ENCODE results near the gene RAB26. TPM values are rescaled to one million over a fixed set of nuclear protein-coding genes. Genes with fewer than 3 reads are reported as not detected.
"Not testable (repeated sequence)": the region's sequence is repeated elsewhere in the genome, so short reads cannot be mapped to it uniquely, and the experiment has no call there.

The RAB26 gene
- total RNA-seq, 1 donor = 0.27 TPM

DNA sequence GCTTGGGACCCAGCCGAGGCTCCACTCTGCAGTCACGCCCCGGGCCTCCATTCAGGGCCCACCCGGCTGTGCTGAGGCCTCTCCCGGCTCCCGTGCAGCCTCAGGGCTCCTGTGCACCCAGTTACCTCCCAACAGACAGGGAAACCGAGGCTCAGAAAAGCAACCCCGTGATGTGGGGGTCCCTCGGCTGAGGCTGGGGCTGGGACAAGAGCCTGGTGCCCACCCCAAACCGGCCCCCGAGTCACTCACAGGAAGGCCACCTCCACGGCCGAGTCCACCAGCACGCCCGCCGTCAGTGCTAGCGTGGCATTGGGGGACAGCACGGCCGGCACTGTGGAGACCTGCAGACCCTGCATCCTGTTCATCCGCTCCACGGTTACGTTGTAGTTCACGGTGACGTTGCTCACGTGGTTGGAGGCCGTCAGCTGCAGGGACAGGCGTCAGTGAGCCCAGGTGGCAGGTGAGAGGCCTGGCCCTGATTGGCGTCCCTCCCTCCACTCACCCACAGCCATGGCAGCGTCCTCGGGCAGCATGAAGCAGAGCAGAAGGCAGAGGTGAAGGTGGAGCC lies 35.8 kb upstream of the RAB26 start:
- DNase-seq (ENCODE audit: low read depth); H3K4me3 ChIP-seq (ENCODE audit: low read depth, low read length): not testable (repeated sequence)

DNA sequence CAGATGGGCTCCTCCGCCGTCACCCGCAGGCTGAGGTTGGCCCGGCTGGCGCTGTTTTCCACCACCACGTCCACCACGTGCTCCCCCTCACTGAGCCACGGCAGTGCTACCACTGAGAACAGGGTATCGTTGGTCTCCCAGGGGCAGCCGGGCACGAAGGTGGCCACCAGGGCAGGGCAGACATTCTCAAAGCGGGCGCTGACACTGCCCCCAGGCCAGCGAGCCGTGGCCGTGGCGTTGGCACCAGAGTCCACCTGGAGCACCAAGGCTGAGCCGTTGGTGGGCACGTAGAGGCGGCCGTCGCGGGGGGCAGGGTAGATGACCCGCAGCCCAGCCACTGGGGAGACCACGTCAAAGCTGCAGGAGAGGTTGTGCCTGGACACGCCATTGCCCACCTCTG lies 34.2 kb upstream of the RAB26 start:
- DNase-seq (ENCODE audit: low read depth); H3K4me3 ChIP-seq (ENCODE audit: low read depth, low read length): not testable (repeated sequence)

DNA sequence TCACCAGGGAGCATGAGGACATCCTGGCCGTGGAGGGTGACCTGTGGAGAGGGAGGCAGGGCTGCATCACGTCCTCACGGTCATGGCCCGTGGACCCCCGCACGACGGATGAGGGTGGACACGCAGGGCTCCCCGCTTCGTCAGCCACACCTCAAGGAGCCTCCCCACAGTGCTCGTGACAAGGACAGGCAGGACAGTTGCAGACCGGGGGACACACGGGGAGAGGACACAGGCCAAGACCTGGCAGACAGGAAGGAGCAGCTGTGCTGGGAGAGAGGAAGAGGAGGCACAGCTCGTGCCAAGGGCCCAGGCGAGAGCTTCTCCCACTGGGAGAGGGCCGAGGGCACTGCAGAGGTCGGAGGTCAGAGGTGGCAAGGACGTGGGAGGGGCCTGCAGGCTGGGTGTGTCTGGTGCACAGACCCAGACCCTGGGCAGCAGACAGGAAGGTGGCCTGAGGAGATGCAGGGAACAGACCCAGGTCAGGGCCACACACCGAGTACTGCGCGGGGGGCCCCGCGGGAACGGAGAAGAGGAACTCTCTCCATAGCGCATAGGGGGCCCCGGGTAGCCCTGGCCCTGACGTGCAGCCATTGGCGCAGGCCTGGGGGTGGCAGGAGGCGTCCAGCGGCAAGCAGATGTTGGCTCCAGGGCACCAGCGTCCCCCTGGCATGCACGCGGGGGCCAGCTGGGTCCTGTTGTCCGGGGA lies 33.4 kb upstream of the RAB26 start:
- H3K4me3 ChIP-seq (ENCODE audit: low read depth, low read length); DNase-seq (ENCODE audit: low read depth): not testable (repeated sequence)

DNA sequence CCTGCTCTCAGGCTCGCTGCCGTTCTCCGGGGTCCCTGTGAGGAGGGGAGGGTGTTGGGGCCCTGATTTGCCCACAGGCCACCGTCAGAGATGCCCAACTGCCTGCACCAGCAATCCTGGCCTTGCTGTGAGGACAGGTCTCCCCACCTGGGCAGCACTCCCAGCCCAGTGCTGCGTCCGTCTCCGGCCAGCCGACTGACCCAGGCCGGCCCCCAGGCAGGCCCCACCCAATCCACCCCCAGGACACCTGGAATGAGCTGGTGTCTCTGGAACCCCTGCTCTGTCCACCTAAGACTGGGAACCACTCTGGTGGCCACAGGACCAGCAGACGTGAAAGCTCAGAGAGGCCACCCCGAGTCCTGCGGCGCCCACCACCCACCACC lies 32.8 kb upstream of the RAB26 start:
- no peak overlapping the region for H3K4me3 ChIP-seq (ENCODE audit: low read depth, low read length)
- TF ChIP-seq, protein P1, sequence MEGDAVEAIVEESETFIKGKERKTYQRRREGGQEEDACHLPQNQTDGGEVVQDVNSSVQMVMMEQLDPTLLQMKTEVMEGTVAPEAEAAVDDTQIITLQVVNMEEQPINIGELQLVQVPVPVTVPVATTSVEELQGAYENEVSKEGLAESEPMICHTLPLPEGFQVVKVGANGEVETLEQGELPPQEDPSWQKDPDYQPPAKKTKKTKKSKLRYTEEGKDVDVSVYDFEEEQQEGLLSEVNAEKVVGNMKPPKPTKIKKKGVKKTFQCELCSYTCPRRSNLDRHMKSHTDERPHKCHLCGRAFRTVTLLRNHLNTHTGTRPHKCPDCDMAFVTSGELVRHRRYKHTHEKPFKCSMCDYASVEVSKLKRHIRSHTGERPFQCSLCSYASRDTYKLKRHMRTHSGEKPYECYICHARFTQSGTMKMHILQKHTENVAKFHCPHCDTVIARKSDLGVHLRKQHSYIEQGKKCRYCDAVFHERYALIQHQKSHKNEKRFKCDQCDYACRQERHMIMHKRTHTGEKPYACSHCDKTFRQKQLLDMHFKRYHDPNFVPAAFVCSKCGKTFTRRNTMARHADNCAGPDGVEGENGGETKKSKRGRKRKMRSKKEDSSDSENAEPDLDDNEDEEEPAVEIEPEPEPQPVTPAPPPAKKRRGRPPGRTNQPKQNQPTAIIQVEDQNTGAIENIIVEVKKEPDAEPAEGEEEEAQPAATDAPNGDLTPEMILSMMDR (IDR thresholded peaks at IDR 0.05; ENCODE audit: insufficient read depth, low read length) = no peak
- no peak for DNase-seq (ENCODE audit: low read depth)

DNA sequence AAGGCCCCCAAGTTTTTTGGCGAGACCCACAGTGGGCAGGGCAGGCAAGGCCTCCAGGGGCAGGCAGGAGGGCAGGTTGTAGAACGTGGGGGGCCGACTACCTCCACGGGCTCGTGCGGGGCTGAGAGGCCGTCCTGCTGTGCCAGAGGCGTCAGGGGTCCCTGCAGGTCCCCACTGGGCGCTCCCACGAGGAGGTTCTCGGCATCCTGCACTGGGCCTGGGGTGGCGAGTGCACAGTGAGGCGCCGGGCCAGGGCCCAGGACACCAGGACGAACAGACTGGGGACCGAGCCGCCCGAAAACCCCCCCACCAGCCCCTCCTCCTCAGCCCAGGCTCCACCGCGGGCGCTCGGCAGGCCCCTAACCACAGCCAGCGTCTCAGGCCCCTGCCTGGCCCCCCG lies 32.0 kb upstream of the RAB26 start:
- H3K4me3 ChIP-seq (ENCODE audit: low read depth, low read length); DNase-seq (ENCODE audit: low read depth): not testable (repeated sequence)

DNA sequence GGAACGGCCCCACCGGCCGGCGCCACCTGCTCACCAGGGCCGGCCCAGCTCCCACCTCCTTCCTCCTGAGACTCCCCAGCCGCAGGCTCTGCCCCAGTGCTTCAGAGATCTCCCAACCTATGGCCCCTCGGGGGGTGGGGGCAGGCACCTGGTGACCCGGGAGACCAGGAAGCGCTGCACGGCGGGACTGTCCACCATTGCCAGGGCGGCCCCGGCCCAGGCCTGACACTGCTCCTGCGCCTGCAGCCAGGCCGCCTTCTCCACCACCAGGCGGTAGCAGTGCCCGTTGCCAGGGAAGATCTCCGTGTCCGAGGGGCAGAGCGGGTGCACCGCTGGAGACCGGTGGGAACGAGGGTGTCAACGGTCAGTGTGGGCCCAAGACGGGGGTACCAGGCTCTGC lies 31.1 kb upstream of the RAB26 start:
- not testable (repeated sequence) for DNase-seq (ENCODE audit: low read depth); H3K4me3 ChIP-seq (ENCODE audit: low read depth, low read length)

DNA sequence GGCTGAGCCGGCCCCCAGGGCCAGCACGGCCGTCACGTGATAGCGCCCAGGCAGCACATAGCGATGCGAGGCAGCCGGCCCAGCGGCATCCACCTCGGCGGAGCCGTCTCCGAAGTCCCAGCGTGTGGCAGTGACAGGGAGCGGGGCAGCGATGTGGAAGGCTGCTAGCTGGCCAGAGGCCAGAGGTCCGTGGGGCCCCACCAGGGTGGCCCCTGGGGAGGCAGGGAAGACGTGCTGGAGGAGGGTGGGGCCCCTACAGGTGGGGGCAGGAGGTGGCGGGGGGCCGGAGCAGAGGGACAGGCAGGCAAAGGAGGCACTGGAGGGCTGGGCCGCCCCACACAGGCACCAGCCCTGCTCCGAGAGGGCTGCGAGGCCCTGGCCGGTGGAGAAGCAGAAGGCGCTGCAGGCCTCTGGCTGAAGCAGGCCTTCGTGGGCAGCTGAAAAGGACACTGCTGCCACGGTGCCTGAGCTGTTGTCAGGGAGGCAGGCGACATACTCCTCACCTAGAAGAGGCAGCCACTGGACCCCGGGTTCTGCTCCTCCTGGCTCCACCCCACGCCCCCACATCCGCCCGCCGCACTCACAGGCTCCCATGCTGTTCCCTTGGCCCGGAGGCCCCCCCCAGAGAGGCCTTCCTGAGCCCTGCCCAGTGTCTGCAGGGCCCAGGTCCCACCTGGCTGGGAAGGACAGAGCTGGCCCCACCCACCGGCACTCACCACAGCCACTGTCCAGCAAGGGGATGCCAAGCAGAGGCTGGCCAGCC lies 30.3 kb upstream of the RAB26 start:
- DNase-seq (ENCODE audit: low read depth); H3K4me3 ChIP-seq (ENCODE audit: low read depth, low read length): not testable (repeated sequence)

DNA sequence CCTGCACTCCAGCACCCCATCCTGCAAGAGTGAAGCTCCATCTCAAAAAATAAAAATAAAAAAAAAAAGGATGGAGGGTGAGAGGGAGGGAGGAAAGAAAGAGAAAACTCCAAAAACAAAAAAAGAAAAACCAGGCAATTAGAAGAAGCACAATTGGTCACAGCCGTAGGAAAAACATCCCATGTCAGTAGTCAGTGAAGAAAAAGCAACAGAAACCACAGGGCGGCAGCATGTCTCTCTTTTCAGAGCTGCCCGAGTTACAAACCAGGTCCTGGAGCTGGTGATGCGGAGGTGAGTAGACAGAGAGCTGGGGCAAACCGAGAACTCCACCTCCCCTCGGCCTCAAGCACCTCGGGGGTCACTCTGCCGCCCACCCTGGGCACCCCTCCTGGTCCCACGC lies 27.1 kb upstream of the RAB26 start:
- DNase-seq (ENCODE audit: low read depth) = peak; percentile 75
- TF ChIP-seq, protein P1 (IDR thresholded peaks at IDR 0.05; ENCODE audit: insufficient read depth, low read length) = peak; percentile 50
- not testable (repeated sequence) for H3K4me3 ChIP-seq (ENCODE audit: low read depth, low read length)

DNA sequence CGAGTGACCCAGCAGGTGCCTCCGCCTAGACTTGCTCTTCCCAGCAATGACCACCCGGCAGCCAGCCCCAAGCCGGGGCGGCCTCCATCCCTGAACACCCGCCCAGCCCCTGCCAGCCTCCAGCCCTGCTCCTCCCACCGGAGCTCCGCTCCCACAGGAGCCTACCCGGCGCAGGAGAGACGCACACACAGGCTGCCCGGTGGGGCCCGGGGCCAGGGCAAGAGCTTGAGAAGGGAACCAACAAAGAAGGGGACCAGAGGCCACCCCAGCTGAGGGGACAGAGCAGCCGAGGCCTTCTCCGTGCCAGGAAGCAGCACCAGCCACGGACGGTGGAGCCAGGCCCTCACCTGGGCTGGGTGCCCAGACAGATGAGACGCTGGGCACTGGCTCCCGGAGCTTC lies 26.6 kb upstream of the RAB26 start:
- no peak for DNase-seq (ENCODE audit: low read depth)
- H3K4me3 ChIP-seq (ENCODE audit: low read depth, low read length) = no peak overlapping the region
- TF ChIP-seq, protein P1 (IDR thresholded peaks at IDR 0.05; ENCODE audit: insufficient read depth, low read length) = no peak

DNA sequence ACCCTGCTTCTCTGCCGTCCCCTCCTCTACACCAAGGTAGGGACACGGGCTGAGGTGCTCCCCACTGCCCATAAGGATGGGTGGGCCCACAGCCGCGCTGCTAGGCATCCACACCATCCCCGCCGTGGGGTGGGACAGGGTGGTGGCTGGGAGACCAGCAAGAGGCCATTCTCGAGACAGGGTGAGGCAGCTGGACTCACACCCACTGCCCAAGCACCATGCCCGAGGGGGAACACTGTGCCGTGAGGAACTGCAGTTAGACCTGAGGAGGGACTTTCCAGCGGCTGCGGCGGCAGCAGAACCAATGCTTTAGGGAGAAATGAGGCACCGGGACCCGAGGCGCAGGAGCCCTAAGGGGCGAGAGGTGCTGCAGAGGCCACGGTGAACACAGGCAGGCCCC lies 26.0 kb upstream of the RAB26 start:
- TF ChIP-seq, protein P1 (IDR thresholded peaks at IDR 0.05; ENCODE audit: insufficient read depth, low read length) = no peak
- no peak overlapping the region for H3K4me3 ChIP-seq (ENCODE audit: low read depth, low read length)
- DNase-seq (ENCODE audit: low read depth) = no peak

DNA sequence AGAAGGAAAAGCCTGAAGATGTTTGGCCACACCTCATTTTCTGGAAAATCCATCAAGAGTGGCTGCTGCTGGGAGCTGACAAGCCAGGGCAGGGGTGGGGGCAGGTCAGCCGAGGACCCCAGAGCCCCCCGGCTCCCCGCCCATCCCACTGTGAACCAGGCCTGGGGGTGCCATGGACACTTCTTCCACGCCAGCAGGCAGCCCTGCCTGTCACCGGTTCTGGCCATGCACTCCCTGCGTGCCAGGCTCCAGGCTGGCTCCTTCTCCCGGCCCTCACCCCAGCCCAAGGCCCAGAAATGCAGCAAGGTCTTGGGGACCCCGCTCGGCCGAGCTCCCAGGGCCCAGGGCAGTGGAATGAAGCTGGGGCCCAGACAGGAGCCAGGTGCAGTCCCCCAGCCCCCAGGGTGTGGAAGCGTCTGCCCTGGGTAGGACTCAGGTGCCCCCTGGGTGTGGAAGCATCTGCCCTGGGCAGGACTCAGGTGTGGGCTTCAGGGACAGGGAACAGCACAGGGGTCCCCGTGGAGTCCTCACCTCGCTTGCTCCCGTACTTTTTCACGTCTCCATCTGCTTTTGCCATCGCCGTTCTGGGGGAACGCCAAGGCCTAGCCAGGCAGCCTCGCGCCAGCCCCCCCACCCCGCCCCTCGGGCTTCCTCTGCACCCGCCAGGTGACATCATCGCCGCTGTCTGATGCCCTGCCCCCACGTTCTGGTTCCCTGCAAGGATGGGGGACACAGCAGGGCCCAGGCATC lies 25.3 kb upstream of the RAB26 start:
- DNase-seq (ENCODE audit: low read depth); H3K4me3 ChIP-seq (ENCODE audit: low read depth, low read length): not testable (repeated sequence)

DNA sequence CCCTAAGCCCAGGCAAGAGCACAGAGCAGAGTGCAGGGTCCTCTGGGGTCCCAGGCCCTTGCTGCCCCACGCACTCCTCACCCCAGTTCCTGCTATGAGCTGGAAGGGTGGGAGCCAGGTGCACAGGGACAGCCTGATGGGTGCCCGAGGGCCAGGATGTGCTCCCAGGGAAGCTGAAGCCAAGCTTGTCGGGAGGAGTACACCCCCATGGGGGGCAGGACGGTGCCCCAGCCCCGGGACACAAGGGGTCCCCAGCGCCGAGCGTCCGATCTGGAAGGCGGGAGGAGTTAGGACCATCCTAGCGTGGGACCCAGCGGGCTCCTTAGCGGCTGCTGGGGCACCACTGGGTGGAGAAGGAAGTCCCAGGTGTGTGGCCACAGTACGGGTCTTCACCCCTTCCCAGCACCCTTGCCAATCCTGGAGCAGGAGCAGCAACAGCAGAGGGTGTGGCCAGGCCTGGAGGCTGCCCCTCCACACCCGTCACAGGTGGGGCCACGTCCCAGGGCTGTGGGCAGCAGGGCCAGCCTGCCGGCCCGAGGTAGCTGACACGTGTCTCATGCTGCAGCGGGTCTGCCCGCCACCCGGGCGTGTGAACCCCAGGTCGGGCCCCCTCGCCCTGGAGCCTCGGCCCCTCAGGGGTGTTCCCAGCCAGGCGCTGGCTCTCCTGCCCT lies 24.6 kb upstream of the RAB26 start:
- H3K4me3 ChIP-seq (ENCODE audit: low read depth, low read length); DNase-seq (ENCODE audit: low read depth): not testable (repeated sequence)

DNA sequence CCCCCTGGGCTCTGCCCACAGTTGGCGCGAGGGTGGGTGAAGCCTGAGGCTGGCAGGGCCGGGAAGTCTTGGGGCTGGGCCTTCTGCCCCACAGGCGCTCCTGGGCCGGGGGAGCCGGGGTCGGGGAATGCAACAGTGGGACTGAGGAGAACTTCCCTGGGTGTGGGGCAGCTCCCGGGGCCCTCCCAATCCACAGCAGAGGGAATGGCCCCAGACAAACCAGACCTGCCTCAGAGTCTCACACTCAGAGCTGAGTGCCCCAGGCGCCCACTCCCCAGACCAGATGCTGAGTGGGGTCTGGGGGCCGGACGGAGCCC lies 24.1 kb upstream of the RAB26 start:
- DNase-seq (ENCODE audit: low read depth) = not testable (repeated sequence)
- H3K4me3 ChIP-seq (ENCODE audit: low read depth, low read length) = peak overlapping the region; percentile 39
